AG04450 (cell line): Measurements from ENCODE around the gene VDR. TPM values are rescaled to one million over a fixed set of nuclear protein-coding genes. Genes with fewer than 3 reads are reported as not detected.

Source experiments
- CTCF ChIA-PET: fragments of 300-600, 350-600 bp; formaldehyde crosslinking; extraction: SDS; loops from one replicate; lab custom pipeline; 2022; ENCODE audit warnings: antibody characterized with exemption, inconsistent platforms; lab: Charles Lee
- POLR2A ChIA-PET: fragments of 350-600 bp; formaldehyde crosslinking; extraction: SDS; loops from one replicate; lab custom pipeline; 2021; ENCODE audit warnings: antibody characterized with exemption, inconsistent platforms; lab: Yijun Ruan, JAX
- DNase-seq: peaks from one replicate; pipeline ENCODE4 v3.0.0-alpha.2; 2011; ENCODE audit warnings: low read depth, low spot score
- H3K27ac ChIP-seq: one replicate; pipeline ENCODE4 v1.5.1; 2012; ENCODE audit warnings: low read depth, low read length, control low read depth
- H3K27me3 ChIP-seq: one replicate; pipeline ENCODE4 v1.6.0; 2012; ENCODE audit warnings: low read length; ENCODE audit not compliant: control insufficient read depth, insufficient read depth
- H3K4me3 ChIP-seq: 2 replicates; pipeline ENCODE4 v1.5.1; 2011; ENCODE audit warnings: mild to moderate bottlenecking, low read depth, low read length, control low read depth
- H3K9me3 ChIP-seq: 2 replicates; pipeline ENCODE4 v1.5.1; 2012; ENCODE audit warnings: low read length; ENCODE audit not compliant: control insufficient read depth, insufficient read depth
- CTCF ChIP-seq: IDR thresholded peaks from 2 replicates; pipeline ENCODE4 v1.5.1; 2011; ENCODE audit warnings: low read depth, low read length, control low read depth, inconsistent platforms
- polyA minus RNA-seq: library from RNA; depleted of rRNA, polyadenylated mRNA; stranded (reverse); fragments of >200 nt; gene quantifications from 2 replicates; pipeline ENCODE4 v1.2.3, GENCODE V29; 2011; rRNA and poly(A)+ RNA removed
- polyA plus RNA-seq: library from polyadenylated mRNA; depleted of rRNA; stranded (reverse); fragments of >200 nt; gene quantifications from 2 replicates; pipeline ENCODE4 v1.2.3, GENCODE V29; 2011; rRNA removed

Gene VDR
- polyA plus RNA-seq (11.9 and 13.6 TPM in 2 replicates), polyA minus RNA-seq (14.6 and 23.2 TPM in 2 replicates)

GRCh38 chr12:47904713-47905709 is at the start of gene VDR:
Gene VDR (minus strand): TSS chr12:47904994. CDS start chr12:47879113, 25,881 bp downstream.
- Histone ChIP-seq H3K27ac (peak within 1 kb of the TSS; percentile 83), H3K9me3 (peaks cover 5% of the 10 kb centered on the region; the same call in 1 of the 2 replicates), H3K4me3 (peak within 1 kb of the TSS; percentile 79), H3K27me3 (peaks cover 26% of the 10 kb centered on the region)
- TF ChIP-seq CTCF = peak; percentile 51
- peak; percentile 21 for DNase-seq
- POLR2A ChIA-PET = interaction anchor here (0.8 to 2.9 kb wide), 3 partner anchors 23 to 37 kb away, joined by 3 to 15 read pairs (median 4); no protein-coding TSS in a partner anchor
- CTCF ChIA-PET = interaction anchor here (0.6 to 2.4 kb wide), 16 partner anchors 10 to 138 kb away, joined by 3 to 10 read pairs (median 4); partner anchors contain the start of gene TMEM106C

GRCh38 chr12:47954058-47954457 is 49.3 kb upstream of the VDR start:
- no peak for DNase-seq
- peaks cover 8% of the 10 kb centered on the region for H3K9me3 ChIP-seq
- peaks cover 38% of the 10 kb centered on the region for H3K27me3 ChIP-seq
- no peak overlapping the region for H3K4me3 ChIP-seq
- no peak overlapping the region for H3K27ac ChIP-seq
- TF ChIP-seq CTCF = no peak
- CTCF ChIA-PET = interaction anchor here (1.0 to 1.8 kb wide), 2 partner anchors 9 to 115 kb away, joined by 7 read pairs; partner anchors contain the start of gene TMEM106C
- POLR2A ChIA-PET = no interaction called here

- no peak for DNase-seq
- Histone ChIP-seq H3K4me3 (no peak overlapping the region), H3K27me3 (peaks cover 27% of the 10 kb centered on the region), H3K9me3 (no peaks in the 10 kb centered on the region; the same call in 1 of the 2 replicates), H3K27ac (no peak overlapping the region)
- CTCF ChIA-PET = interaction anchor here (1.4 to 4.0 kb wide), 5 partner anchors 12 to 113 kb away, joined by 3 to 46 read pairs (median 7); partner anchors contain the start of gene TMEM106C
- TF ChIP-seq CTCF = no peak
- POLR2A ChIA-PET = no interaction called here
These were observed 46.2 kb upstream of the VDR start for GRCh38 chr12:47950856-47951468.

GRCh38 chr12:47949441-47950341 is 44.9 kb upstream of the VDR start:
- H3K4me3 ChIP-seq = no peak overlapping the region
- DNase-seq = peak; percentile 55
- no peak overlapping the region for H3K27ac ChIP-seq
- CTCF ChIA-PET = interaction anchor here (0.5 to 5.1 kb wide), 34 partner anchors 8 to 714 kb away, joined by 3 to 52 read pairs (median 4); partner anchors contain the start of genes TMEM106C and VDR
- TF ChIP-seq CTCF = peak; percentile 92
- POLR2A ChIA-PET = interaction anchor here (1.1 kb wide), 1 partner anchor 46 kb away, joined by 4 read pairs; no protein-coding TSS in a partner anchor
- peaks cover 23% of the 10 kb centered on the region for H3K27me3 ChIP-seq
- H3K9me3 ChIP-seq = no peaks in the 10 kb centered on the region; the same call in 1 of the 2 replicates
